ENCODE results near the gene LEMD2.
A peak's percentile ranks its signal among the peaks of the same experiment; 100 is the strongest.

The LEMD2 gene

GRCh38 chr6:33751771-33752645, 36.9 kb downstream of the LEMD2 start:
- DNase-seq = no peak

DNA sequence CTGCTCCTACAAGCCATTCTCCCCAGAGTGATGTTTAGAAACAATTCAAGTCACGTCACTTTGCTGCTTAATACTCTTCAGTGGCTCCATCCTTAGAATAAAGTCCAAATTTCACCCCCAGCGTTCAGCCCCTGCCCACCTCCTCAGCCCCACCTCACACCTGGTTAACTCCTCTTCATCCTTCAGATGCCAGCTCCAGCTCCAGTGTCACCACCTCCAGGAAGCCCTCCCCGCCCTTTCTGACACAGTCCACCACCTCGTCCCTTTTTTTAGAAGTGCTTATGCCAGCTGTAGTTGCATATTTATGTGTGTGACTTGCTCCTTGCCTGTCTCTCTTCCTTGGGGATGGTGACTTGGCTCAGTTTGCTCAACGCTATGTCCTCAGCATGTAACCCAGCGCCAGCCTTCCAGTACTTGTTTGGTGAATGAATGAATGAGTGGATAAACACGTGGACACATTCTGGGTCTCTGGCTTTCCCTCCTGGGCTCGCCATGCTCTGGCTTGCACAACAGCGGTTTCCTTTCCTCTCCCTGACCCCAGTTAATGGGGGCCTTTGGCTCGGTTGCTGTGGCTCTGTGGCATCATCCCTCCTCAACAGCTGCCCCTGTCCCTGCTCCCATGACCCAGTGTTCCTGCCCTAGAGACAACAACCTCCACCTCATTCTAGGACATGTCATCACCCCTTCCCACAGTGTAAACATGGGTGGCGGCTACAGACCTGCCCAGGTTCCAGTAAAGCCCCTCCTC, 38.5 kb downstream of the LEMD2 start:
- DNase-seq = no peak

GRCh38 chr6:33749401-33749800, 39.5 kb downstream of the LEMD2 start:
- no peak for DNase-seq

- no peak for DNase-seq
Measured at GRCh38 chr6:33748841-33749240, 40.1 kb downstream of the LEMD2 start.

DNA sequence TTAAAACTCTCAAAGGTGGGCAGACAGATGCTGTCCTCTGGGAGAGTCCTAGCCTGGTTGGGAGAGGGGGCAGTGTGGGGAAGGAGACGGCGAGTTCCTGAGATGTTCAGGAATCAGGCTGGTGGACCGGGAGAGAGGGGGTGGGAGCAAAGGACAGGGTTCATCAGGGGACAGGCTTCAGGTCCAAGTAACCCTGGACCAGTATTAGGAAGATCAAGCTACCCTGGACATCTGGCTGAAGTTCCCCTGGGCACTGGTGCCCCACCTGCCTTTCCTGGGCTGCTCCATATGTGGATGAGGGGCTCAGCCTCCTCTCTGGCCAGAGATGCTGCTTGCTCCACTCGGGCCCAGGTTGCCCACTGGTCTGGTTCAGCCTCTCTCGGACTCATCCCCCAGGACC, 41.1 kb downstream of the LEMD2 start:
- no peak for DNase-seq

- no peak for DNase-seq
Measured at GRCh38 chr6:33746651-33747100, 42.3 kb downstream of the LEMD2 start, which contains the start of gene IP6K3. IP6K3 (minus strand) TSS chr6:33746905; CDS start chr6:33735476, 11,429 bp downstream.

DNA sequence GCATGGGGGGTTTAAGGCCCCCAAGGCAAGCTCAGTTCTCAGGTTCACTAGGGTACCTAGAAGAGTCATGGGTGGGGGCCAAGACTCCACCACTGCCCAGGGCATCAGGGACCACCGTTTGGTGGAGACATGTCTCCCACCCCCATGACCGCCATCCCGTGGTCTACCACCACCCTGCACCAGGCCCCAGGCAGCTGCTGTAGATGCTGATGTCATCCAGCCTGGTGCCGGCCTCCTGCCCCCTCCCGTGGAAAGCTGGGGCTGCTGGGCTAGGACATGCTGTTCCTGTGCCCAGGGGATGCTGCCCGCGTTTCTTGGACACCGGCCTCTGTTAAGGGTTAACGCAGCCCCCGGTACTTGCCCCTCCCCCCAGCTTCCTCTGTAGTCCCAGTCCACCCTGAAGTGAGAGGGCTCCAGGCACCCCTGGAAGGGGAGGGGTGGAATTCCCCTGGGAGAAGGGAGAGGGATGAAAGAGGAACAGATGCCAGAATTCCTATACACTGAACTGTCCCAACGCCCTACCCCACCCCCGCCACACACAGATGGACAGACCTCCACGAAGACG, 42.8 kb downstream of the LEMD2 start:
- DNase-seq = no peak

DNA sequence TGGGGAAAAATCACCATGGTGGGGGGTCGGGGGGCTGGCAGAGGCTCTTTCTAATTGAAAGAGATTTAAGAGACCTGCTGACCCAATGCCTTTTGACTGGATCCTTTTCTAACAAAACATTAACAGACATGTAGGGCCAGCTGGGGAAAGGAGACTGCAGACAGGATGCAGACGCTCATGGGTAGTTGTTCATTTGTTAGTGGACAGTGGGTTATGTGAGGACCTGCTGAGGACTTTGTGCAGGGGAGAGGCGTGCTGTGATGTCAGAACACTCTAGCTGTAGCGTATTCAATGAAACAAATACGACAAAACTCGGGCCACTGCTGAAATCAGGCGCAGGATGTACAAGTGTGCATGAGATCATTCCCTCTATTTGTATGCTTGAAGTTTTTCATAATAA, 43.4 kb downstream of the LEMD2 start:
- no peak for DNase-seq

- no peak for DNase-seq
Measured at GRCh38 chr6:33744895-33745546, 43.9 kb downstream of the LEMD2 start.

- DNase-seq = peak; percentile 77
Measured at GRCh38 chr6:33744001-33744848, 44.7 kb downstream of the LEMD2 start.

DNA sequence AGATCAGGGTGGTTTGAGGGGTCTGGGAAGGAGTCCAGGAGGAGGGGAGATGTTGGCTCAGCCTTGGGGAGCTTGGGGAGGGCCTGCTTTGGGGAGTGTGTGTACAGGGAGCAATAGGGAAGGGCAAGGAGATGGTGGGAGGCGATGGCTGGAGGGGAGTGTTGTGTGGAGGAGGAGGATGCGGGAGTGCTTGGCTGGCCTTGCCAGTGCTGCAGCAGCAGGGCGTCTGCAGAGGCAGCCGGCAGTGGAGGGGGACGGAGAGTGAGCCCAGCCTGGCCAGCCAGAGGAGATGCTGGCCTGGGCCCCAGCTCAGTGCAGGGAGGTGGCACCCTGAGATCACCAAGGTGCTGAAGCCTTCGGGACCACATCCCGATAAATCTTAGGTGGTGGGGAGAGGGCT, 46.1 kb downstream of the LEMD2 start:
- no peak for DNase-seq

DNA sequence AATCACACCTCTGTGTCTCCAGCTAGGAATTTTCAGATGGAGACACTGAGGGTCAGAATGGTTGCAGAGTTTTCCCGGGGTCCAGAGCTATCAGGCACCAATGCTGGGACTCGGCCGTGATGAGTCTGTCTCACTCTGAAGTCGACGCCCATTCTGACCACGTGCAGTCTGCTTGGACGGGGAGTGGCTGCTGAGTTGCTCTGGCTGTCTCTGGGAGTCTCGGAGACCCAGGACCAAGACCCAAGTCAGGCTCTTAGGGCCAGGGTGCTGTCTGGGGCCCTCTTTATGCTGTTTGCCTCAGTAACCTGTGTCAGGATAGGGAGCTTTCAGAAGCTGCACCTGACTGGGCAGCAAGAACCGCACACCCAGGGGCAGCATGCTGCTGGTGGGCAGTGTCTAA, 46.8 kb downstream of the LEMD2 start:
- no peak for DNase-seq

DNA sequence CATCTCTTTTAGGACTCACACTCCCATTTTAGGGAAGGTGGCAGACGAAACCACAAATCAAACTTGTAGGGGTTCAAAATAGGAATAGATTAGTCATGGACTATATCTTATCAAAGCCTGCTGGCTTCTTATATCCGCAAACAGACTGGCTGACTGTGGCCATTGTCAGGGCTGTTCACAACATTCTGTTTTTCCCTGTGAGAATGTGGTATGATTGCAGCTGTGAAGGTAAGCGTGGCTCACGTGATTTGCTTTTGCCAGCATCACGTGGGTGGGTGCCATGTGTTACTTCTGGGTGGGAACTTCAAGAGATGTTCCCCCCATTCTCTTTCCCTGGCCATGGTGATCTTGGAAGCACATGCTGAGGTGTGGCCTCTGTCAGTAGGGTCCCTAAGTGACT, 48.1 kb downstream of the LEMD2 start:
- no peak for DNase-seq

DNA sequence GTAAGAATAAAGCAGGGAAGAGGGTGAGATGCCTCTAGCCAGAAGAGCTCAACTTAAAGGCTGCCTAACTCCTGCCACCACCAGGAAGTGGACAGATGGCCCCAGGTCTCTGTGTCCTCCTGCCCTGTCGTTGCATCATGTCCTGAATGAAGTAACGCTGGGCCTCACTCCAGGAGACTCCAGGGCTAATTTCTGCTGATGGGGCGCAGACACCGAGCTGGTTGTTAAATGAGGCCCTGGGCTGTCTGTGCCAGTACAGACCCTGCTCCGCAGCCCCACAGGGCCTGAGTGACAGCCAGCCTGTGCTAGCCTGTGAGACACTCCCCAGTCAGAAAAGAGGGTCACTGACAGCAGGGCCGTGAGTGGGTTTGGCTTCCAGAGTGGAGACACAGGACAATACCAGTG, 48.7 kb downstream of the LEMD2 start:
- no peak for DNase-seq

DNA sequence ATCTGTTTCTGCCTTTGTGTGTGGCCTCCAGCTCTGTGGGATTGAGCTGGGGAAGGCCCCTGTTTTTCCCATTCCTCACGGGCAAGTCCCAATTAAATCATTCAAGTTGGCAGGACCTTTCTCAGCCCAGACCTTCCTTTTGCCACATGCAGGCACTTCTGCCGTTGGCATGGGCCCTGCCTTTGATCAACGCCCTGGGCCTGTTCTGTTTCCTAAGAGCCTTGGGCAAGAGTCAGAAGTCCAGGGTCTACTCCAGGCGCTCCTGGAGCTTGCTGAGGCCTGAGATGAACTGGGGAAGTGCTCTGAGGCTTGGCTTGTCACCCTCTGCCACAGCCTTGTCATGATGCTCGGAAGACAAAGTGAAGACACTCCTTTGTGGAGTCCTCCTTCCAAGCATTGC, 49.4 kb downstream of the LEMD2 start:
- no peak for DNase-seq

- DNase-seq = no peak
Measured at GRCh38 chr6:33738879-33739278, 50.1 kb downstream of the LEMD2 start.

DNA sequence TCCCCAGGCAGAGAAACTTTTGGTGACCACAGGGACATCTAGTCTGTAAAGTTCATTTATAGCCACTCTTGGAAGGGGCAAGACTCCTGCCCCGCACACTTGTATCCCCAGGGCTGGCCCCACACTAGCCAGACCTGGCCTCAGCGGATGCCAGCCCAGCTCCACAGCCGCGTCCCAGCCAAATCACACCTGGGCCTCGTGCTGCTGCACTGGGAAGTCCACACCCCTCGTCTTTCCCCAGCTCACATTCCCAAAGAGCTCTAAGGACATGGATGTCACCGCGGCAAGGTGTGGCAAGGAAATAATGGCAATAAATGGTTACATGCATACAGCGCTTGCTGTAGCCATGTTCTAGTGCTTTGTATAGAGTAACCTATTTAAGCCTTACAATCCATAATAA, 50.8 kb downstream of the LEMD2 start:
- DNase-seq = no peak

GRCh38 chr6:33737267-33738026, 51.5 kb downstream of the LEMD2 start:
- DNase-seq = no peak

- no peak for DNase-seq
Measured at GRCh38 chr6:33735216-33735615, 53.7 kb downstream of the LEMD2 start.

GRCh38 chr6:33733709-33734007, 55.3 kb downstream of the LEMD2 start:
- no peak for DNase-seq

GRCh38 chr6:33732817-33733708, 55.9 kb downstream of the LEMD2 start:
- DNase-seq = no peak

Measured in activated naive CD4-positive, alpha-beta T cell treated with Interleukin-2 at 50 U/mL for 16 hours (primary cell).